CD4-positive, CD25-positive, alpha-beta regulatory T cell (primary cell): ENCODE measurements around the gene MAP3K9. TPM values are rescaled to one million over a fixed set of nuclear protein-coding genes. Genes with fewer than 3 reads are reported as not detected.

Experiments
- ATAC-seq, 2 donors: fragments of 150-1000 bp; cut with Tn5 transposase; one replicate each; pipeline ENCODE4 v1.10.0; 2021; ENCODE audit warnings: low read depth in 2 of 2, moderate number of reproducible peaks in 2 of 2, moderate library complexity in 1 of 2
- DNase-seq, 3 donors: peaks; one replicate each; pipeline versions ENCODE4 v3.0.0 to v3.0.0-alpha.2; 2012 to 2022; ENCODE audit warnings: mixed read lengths in 1 of 3
- H3K27ac ChIP-seq: one replicate; pipeline ENCODE4 v1.7.0; 2013; ENCODE audit warnings: mild to moderate bottlenecking, low read length; ENCODE audit not compliant: insufficient read depth, poor library complexity, severe bottlenecking
- H3K27me3 ChIP-seq: one replicate; pipeline ENCODE4 v1.7.0; 2013; ENCODE audit warnings: low read length; ENCODE audit not compliant: control insufficient read depth, insufficient read depth
- H3K36me3 ChIP-seq: one replicate; pipeline ENCODE4 v1.7.0; 2013; ENCODE audit warnings: mild to moderate bottlenecking, low read length, moderate library complexity; ENCODE audit not compliant: control insufficient read depth, insufficient read depth
- H3K4me1 ChIP-seq: 2 replicates; pipeline ENCODE4 v1.7.0; 2013; ENCODE audit warnings: mild to moderate bottlenecking, low read length; ENCODE audit not compliant: insufficient read depth, control insufficient read depth, poor library complexity, severe bottlenecking
- H3K4me3 ChIP-seq: one replicate; pipeline ENCODE4 v1.7.0; 2013; ENCODE audit warnings: low read depth, mild to moderate bottlenecking, low read length, moderate library complexity
- H3K9me3 ChIP-seq, 2 experiments: 1 replicate in 1 of 2; 2 replicates in 1 of 2; pipeline ENCODE4 v1.7.0; 2013; ENCODE audit warnings: low read length in 2 of 2, mild to moderate bottlenecking in 1 of 2, moderate library complexity in 1 of 2; ENCODE audit not compliant: control insufficient read depth in 2 of 2
- H3K27ac Mint-ChIP-seq, 3 donors: one replicate each; pipeline ENCODE4 v1.8.0; 2020 to 2022; ENCODE audit warnings: mild to moderate bottlenecking in 3 of 3, mixed read lengths in 3 of 3, moderate library complexity in 2 of 3
- H3K27me3 Mint-ChIP-seq: one replicate; pipeline ENCODE4 v1.8.0; 2022; ENCODE audit warnings: mild to moderate bottlenecking, mixed read lengths
- H3K36me3 Mint-ChIP-seq: one replicate; pipeline ENCODE4 v1.8.0; 2020; ENCODE audit warnings: mixed read lengths
- H3K4me1 Mint-ChIP-seq, 4 donors: one replicate each; pipeline ENCODE4 v1.8.0; 2020 to 2022; ENCODE audit warnings: mixed read lengths in 4 of 4, mild to moderate bottlenecking in 1 of 4
- H3K4me3 Mint-ChIP-seq, 4 donors: one replicate each; pipeline ENCODE4 v1.8.0; 2020 to 2022; ENCODE audit warnings: mild to moderate bottlenecking in 4 of 4, mixed read lengths in 4 of 4, moderate library complexity in 3 of 4
- H3K9me3 Mint-ChIP-seq, 7 donors: one replicate each; pipeline ENCODE4 v1.8.0; 2020 to 2022; ENCODE audit warnings: mixed read lengths in 7 of 7, mild to moderate bottlenecking in 3 of 7, moderate library complexity in 2 of 7
- polyA plus RNA-seq, 4 donors: library from polyadenylated mRNA; unstranded; fragments of 300-500 nt; fragmentation: Illumina TruSeq; gene quantifications; one replicate each; pipeline ENCODE4 v1.2.3, GENCODE V29; 2021
- total RNA-seq: library from RNA; stranded (reverse); gene quantifications from one replicate; pipeline ENCODE4 v1.2.3, GENCODE V29; 2022

The MAP3K9 gene
- total and polyA plus RNA-seq, 5 donors from 2014 or later = 1.1 to 15.7 (median 1.4) TPM

DNA sequence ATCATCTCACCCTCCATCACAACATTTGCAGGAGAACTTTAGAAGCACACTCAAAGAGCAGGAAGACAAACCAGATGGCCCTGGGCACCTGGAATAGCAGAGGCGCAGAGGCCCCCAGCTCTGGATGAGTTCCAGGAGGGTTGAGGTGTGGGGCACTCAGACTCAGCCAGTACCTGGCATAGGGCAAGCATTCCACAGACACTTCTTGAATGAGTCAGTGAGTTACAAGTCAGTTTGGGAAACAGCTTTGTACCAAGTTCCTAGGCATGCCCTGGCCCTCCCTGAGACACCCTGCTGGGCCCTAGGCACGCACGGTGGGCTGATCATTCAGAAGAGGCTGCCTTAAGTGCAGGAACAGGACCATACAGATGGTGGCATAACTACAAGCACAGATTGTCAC is 54.3 kb downstream of the MAP3K9 start:
- H3K4me3 Mint-ChIP-seq = no peak overlapping the region
- H3K27me3 Mint-ChIP-seq = no peaks in the 10 kb centered on the region
- H3K4me1 Mint-ChIP-seq = no peaks in the 10 kb centered on the region
- Histone ChIP-seq H3K27me3 (no peaks in the 10 kb centered on the region), H3K9me3 (no peaks in the 10 kb centered on the region), H3K4me3 (no peak overlapping the region), H3K27ac (no peak overlapping the region), H3K4me1 (no peaks in the 10 kb centered on the region), H3K36me3 (peaks cover 5% of the 10 kb centered on the region)
- peaks cover 22% of the 10 kb centered on the region for H3K36me3 Mint-ChIP-seq
- no peak overlapping the region for H3K27ac Mint-ChIP-seq
- H3K9me3 Mint-ChIP-seq = no peaks in the 10 kb centered on the region
- ATAC-seq (no peak), DNase-seq (no peak)

DNA sequence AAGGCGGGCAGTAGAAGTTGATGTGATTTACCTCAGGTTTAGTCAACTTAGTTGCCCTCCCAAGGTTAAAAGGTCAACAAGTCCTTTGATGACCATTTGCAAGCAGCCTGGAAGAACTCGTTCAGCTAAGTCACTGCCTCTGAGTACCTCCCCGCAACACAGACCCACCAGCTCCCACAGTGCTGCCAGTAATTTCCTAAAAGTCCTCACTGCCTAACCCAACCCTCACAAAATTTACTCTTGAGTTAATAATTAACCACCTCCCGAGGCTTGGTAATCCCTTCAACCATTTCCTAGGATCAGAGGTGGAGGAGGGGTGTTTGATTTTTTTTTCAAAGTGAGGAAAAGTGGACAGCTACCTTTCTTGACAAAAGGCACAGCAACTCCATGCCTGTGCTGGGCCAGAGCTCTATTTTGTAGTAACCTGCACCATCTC is 55.8 kb downstream of the MAP3K9 start:
- Mint-ChIP-seq H3K36me3 (peaks cover 31% of the 10 kb centered on the region), H3K4me3 (no peak overlapping the region), H3K9me3 (no peaks in the 10 kb centered on the region), H3K27ac (no peak overlapping the region), H3K27me3 (no peaks in the 10 kb centered on the region), H3K4me1 (no peaks in the 10 kb centered on the region)
- peaks cover 12% of the 10 kb centered on the region for H3K36me3 ChIP-seq
- H3K4me1 ChIP-seq = no peaks in the 10 kb centered on the region
- H3K27ac ChIP-seq = no peak overlapping the region
- H3K9me3 ChIP-seq = no peaks in the 10 kb centered on the region
- ATAC-seq (no peak), DNase-seq (no peak)
- no peak overlapping the region for H3K4me3 ChIP-seq
- H3K27me3 ChIP-seq = no peaks in the 10 kb centered on the region

DNA sequence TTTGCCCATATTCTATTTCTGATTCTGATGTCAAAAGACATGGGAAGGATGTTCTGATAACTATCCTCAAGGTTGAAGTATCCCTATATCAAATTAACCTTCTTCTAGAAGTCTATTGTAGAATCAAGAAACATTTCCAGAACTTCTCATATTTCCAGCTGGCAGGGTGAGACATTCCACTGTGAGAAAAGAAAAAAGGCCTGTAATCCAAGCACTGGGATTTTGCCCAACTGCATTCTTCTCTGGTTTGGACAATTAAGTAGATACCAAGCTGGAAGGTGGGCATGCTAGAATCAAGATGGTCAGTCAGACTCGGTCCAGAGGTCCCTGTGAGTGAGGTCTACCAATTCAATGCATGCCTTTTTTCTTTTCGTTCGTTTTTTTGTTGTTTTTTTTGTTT is 60.9 kb downstream of the MAP3K9 start:
- Histone ChIP-seq H3K4me3 (no peak overlapping the region), H3K9me3 (no peaks in the 10 kb centered on the region), H3K4me1 (no peaks in the 10 kb centered on the region), H3K36me3 (peaks cover 23% of the 10 kb centered on the region), H3K27ac (no peak overlapping the region), H3K27me3 (no peaks in the 10 kb centered on the region)
- H3K4me3 Mint-ChIP-seq = no peak overlapping the region
- no peak for ATAC-seq
- no peaks in the 10 kb centered on the region for H3K27me3 Mint-ChIP-seq
- H3K9me3 Mint-ChIP-seq = no peaks in the 10 kb centered on the region
- DNase-seq = no peak
- H3K4me1 Mint-ChIP-seq = no peaks in the 10 kb centered on the region
- no peak overlapping the region for H3K27ac Mint-ChIP-seq
- H3K36me3 Mint-ChIP-seq = peaks cover 41% of the 10 kb centered on the region

- Histone ChIP-seq H3K4me3 (no peak overlapping the region), H3K27ac (no peak overlapping the region), H3K9me3 (no peaks in the 10 kb centered on the region), H3K27me3 (no peaks in the 10 kb centered on the region), H3K4me1 (no peaks in the 10 kb centered on the region), H3K36me3 (peaks cover 23% of the 10 kb centered on the region)
- no peak overlapping the region for H3K27ac Mint-ChIP-seq
- ATAC-seq (no peak), DNase-seq (no peak)
- peaks cover 41% of the 10 kb centered on the region for H3K36me3 Mint-ChIP-seq
- no peak overlapping the region for H3K4me3 Mint-ChIP-seq
- no peaks in the 10 kb centered on the region for H3K9me3 Mint-ChIP-seq
- H3K4me1 Mint-ChIP-seq = no peaks in the 10 kb centered on the region
- no peaks in the 10 kb centered on the region for H3K27me3 Mint-ChIP-seq
These were observed 64.7 kb downstream of the MAP3K9 start for GRCh38 chr14:70744641-70745040.

DNA sequence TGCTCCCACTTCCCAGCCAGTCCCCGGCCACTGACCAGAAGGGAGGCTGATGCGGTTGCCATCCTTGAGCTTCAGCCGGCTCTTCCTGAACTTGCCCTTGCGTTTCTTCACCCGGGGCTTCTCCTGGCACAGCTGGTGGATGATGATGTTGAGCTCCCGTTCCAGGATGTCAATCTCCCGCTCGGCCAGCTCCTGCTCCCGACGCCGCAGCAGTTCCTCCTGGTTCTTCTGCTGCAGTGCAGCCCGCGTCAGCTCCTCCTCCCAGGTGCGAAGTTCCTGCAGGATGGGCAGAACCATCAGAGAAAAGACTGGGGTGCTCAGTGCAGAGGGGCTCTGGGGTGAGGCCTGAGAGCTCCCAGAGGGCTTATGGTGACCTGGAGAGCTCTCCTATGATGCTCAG is 67.0 kb downstream of the MAP3K9 start:
- Histone ChIP-seq H3K36me3 (peaks cover 25% of the 10 kb centered on the region), H3K4me3 (no peak overlapping the region), H3K9me3 (no peaks in the 10 kb centered on the region), H3K27ac (no peak overlapping the region), H3K27me3 (no peaks in the 10 kb centered on the region), H3K4me1 (no peaks in the 10 kb centered on the region)
- Mint-ChIP-seq H3K4me3 (no peak overlapping the region), H3K27me3 (no peaks in the 10 kb centered on the region), H3K27ac (peak overlapping the region in 1 of 3 donors; percentile 74), H3K4me1 (peaks cover 0 to 3% (median 0%) of the 10 kb centered on the region in 4 donors), H3K36me3 (peaks cover 37% of the 10 kb centered on the region), H3K9me3 (no peaks in the 10 kb centered on the region)
- DNase-seq (no peak), ATAC-seq (no peak)

GRCh38 chr14:70741482-70741881 is 67.8 kb downstream of the MAP3K9 start:
- Mint-ChIP-seq H3K27ac (no peak overlapping the region), H3K4me3 (no peak overlapping the region)

DNA sequence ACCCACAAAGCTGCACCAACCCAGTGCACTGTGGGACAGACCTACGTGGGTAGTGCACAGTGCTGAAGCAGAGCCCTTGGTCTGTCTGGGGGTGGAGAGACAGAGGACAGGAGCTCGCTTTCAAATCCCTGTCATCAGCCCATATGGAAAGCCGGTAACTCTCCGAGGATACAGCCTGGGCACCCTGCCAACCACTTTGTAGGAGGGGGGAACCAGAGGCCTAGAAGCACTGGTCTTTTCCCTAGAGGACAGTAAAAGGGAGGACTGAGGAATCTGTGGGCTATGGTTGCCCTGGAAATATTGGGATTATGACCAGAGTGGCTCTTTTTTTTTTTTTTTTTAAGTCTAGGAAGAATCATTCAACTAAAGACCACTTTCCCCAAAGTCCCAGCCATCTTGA is 74.3 kb downstream of the MAP3K9 start:
- peaks cover 39% of the 10 kb centered on the region for H3K36me3 Mint-ChIP-seq

More at GRCh38 chr14:70741482-70741881, 67.8 kb downstream of the MAP3K9 start:
- no peak overlapping the region for H3K4me3 ChIP-seq
- peaks cover 26% of the 10 kb centered on the region for H3K36me3 ChIP-seq
- H3K36me3 Mint-ChIP-seq = peaks cover 36% of the 10 kb centered on the region
- no peaks in the 10 kb centered on the region for H3K4me1 ChIP-seq
- no peaks in the 10 kb centered on the region for H3K9me3 ChIP-seq
- ATAC-seq = no peak
- H3K27me3 Mint-ChIP-seq = no peaks in the 10 kb centered on the region
- H3K27me3 ChIP-seq = no peaks in the 10 kb centered on the region
- H3K9me3 Mint-ChIP-seq = no peaks in the 10 kb centered on the region
- no peak for DNase-seq
- no peak overlapping the region for H3K27ac ChIP-seq
- peaks cover 0 to 3% (median 0%) of the 10 kb centered on the region in 4 donors for H3K4me1 Mint-ChIP-seq

GRCh38 chr14:70731447-70732239 is 77.7 kb downstream of the MAP3K9 start:
- Histone ChIP-seq H3K4me1 (no peaks in the 10 kb centered on the region), H3K4me3 (no peak overlapping the region), H3K27ac (no peak overlapping the region), H3K27me3 (no peaks in the 10 kb centered on the region), H3K36me3 (peaks cover 6% of the 10 kb centered on the region), H3K9me3 (no peaks in the 10 kb centered on the region)
- no peak for DNase-seq
- H3K36me3 Mint-ChIP-seq = peaks cover 29% of the 10 kb centered on the region
- H3K27ac Mint-ChIP-seq = no peak overlapping the region
- peak overlapping the region in 1 of 4 donors; percentile 51 for H3K4me3 Mint-ChIP-seq
- H3K27me3 Mint-ChIP-seq = no peaks in the 10 kb centered on the region
- no peak for ATAC-seq
- H3K9me3 Mint-ChIP-seq = no peaks in the 10 kb centered on the region
- H3K4me1 Mint-ChIP-seq = no peaks in the 10 kb centered on the region

More for the DNA sequence above, 74.3 kb downstream of the MAP3K9 start:
- H3K4me3 Mint-ChIP-seq = no peak overlapping the region
- Histone ChIP-seq H3K27me3 (no peaks in the 10 kb centered on the region), H3K27ac (no peak overlapping the region), H3K36me3 (peaks cover 25% of the 10 kb centered on the region), H3K9me3 (no peaks in the 10 kb centered on the region), H3K4me1 (no peaks in the 10 kb centered on the region), H3K4me3 (no peak overlapping the region)
- no peaks in the 10 kb centered on the region for H3K9me3 Mint-ChIP-seq
- ATAC-seq (no peak), DNase-seq (no peak)
- no peak overlapping the region for H3K27ac Mint-ChIP-seq
- no peaks in the 10 kb centered on the region for H3K27me3 Mint-ChIP-seq
- peaks cover 0 to 3% (median 0%) of the 10 kb centered on the region in 4 donors for H3K4me1 Mint-ChIP-seq
